ENCODE measurements around the gene MOCOS. TPM values are rescaled to one million over a fixed set of nuclear protein-coding genes. Genes with fewer than 3 reads are reported as not detected.

The MOCOS gene
- total and polyA plus RNA-seq, 2 experiments from 2014 or later: 0.27 to 0.60 TPM

DNA sequence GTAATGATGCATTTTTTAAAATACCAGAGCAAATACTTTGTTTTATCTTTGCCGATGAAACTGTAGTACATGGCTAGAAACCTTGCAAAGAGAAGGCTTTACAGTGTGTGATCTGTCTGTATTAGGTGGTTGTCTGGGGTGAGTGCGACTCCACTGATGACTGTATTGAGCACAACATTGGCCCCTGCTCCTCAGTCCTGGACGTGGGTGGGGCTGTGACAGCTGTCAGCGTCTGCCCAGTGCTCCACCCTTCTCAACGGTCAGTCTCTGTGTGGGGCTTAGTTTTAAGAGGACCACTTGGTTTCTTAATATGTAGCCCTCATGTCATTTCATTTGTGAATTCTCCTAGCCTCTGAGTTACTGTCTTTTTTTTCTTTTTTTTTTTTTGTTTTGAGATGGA, 17.4 kb upstream of the MOCOS start:
- Histone ChIP-seq H3K36me3 (peaks cover 37% of the 10 kb centered on the region), H3K9me3 (ENCODE audit: low read depth) (no peaks in the 10 kb centered on the region), H3K27me3 (no peaks in the 10 kb centered on the region), H3K4me1 (ENCODE audit: low read depth) (peaks cover 3% of the 10 kb centered on the region), H3K4me3 (no peak overlapping the region), H3K27ac (no peak overlapping the region)
- TF ChIP-seq CTCF (IDR thresholded peaks at IDR 0.05; ENCODE audit: low read depth, low read length): no peak
- no peak for DNase-seq (ENCODE audit: low read depth in 1 of 2, low spot score in 1 of 2)

- Histone ChIP-seq H3K9me3 (ENCODE audit: low read depth) (no peaks in the 10 kb centered on the region), H3K27me3 (no peaks in the 10 kb centered on the region), H3K4me3 (no peak overlapping the region), H3K27ac (no peak overlapping the region), H3K4me1 (ENCODE audit: low read depth) (no peaks in the 10 kb centered on the region), H3K36me3 (peaks cover 42% of the 10 kb centered on the region)
- DNase-seq (ENCODE audit: low read depth in 1 of 2, low spot score in 1 of 2): no peak
- TF ChIP-seq CTCF (IDR thresholded peaks at IDR 0.05; ENCODE audit: low read depth, low read length): no peak
Measured at GRCh38 chr18:36175481-36175880, 11.8 kb upstream of the MOCOS start.

DNA sequence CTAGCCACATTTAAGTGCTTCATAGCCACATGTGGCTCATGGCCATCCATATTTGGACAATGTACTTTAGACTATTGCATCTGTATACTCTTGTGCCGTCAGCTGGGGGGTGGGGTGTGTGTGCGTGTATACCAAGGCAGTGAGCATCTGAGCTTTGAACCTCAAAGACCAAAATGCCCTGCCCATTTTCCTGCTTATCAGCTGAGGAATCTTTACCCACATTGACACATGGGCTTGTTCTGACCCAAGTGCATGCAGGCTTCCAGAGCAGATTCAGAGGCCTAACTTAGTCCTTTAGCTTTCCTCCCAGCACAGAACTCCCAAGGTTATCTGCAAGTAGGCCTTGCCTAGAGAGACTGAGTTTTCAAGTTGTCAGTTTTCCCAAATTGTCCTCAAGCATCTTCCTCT, 11.1 kb upstream of the MOCOS start:
- H3K27me3 ChIP-seq: no peaks in the 10 kb centered on the region
- TF ChIP-seq CTCF (IDR thresholded peaks at IDR 0.05; ENCODE audit: low read depth, low read length): no peak
- no peak overlapping the region for H3K4me3 ChIP-seq
- H3K27ac ChIP-seq: no peak overlapping the region
- H3K9me3 ChIP-seq (ENCODE audit: low read depth): no peaks in the 10 kb centered on the region
- peaks cover 38% of the 10 kb centered on the region for H3K36me3 ChIP-seq
- no peaks in the 10 kb centered on the region for H3K4me1 ChIP-seq (ENCODE audit: low read depth)
- DNase-seq (ENCODE audit: low read depth in 1 of 2, low spot score in 1 of 2): no peak

- Histone ChIP-seq H3K4me1 (ENCODE audit: low read depth) (no peaks in the 10 kb centered on the region), H3K27ac (no peak overlapping the region), H3K4me3 (no peak overlapping the region), H3K9me3 (ENCODE audit: low read depth) (no peaks in the 10 kb centered on the region), H3K27me3 (no peaks in the 10 kb centered on the region), H3K36me3 (peaks cover 33% of the 10 kb centered on the region)
- TF ChIP-seq CTCF (IDR thresholded peaks at IDR 0.05; ENCODE audit: low read depth, low read length): no peak
- peak in 1 of 2 donors; percentile 89 for DNase-seq (ENCODE audit: low read depth in 1 of 2, low spot score in 1 of 2)
Measured at GRCh38 chr18:36176711-36177110, 10.6 kb upstream of the MOCOS start.

DNA sequence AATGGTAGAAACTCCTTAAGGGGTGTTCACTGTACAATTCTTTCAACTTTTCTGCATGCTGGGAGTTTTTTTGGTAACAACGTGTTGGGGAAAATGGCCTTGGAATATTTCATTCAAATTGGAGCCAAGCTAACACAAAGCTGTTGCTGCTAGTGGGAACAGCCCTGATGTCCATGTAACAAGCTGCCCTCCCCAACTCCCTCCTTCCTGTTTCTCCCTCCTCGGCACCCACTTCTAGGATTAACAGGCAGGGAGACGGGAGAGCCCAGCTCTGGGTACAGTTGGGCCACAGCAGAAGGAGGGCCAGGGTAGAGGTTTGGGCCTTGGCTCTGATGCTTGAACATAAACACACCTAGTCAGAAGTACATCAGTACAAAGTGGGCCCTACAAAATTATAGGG, 9.4 kb upstream of the MOCOS start:
- DNase-seq (ENCODE audit: low read depth in 1 of 2, low spot score in 1 of 2): no peak
- Histone ChIP-seq H3K4me3 (no peak overlapping the region), H3K9me3 (ENCODE audit: low read depth) (no peaks in the 10 kb centered on the region), H3K27me3 (no peaks in the 10 kb centered on the region), H3K4me1 (ENCODE audit: low read depth) (no peaks in the 10 kb centered on the region), H3K27ac (no peak overlapping the region), H3K36me3 (peaks cover 28% of the 10 kb centered on the region)
- no peak for TF ChIP-seq CTCF (IDR thresholded peaks at IDR 0.05; ENCODE audit: low read depth, low read length)
